NCI-H1694 treated with DMSO at 0.1 percent for 48 hours (cell line): ENCODE data around the gene TTC28.

Experiments used
- DNase-seq: peaks from one replicate; lab custom pipeline; 2025; lab: John Stamatoyannopoulos, UW

The TTC28 gene

GRCh38 chr22:28269277-28269676 lies 410.4 kb downstream of the TTC28 start:
- DNase-seq: no peak

DNA sequence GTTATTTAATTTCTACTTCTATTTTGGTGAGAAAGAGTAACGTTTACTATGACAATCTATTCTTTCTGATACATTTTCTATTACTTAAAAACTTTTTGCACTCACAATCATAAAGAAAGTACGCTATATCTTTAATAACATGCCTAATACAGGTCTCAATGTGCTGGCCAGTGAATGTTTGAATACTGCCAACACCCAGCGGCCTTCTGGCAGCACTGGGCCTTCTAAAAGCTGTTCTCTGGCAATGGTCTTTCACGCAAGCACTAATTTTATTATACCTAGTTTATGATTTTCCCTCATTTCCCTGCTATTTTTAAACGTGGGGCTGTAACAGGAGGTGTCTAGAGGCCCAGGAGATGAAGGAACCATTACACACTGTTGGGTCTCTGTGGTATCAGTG lies 410.8 kb downstream of the TTC28 start:
- DNase-seq: no peak

- no peak for DNase-seq
Observed at GRCh38 chr22:28268171-28268570, 411.5 kb downstream of the TTC28 start.

DNA sequence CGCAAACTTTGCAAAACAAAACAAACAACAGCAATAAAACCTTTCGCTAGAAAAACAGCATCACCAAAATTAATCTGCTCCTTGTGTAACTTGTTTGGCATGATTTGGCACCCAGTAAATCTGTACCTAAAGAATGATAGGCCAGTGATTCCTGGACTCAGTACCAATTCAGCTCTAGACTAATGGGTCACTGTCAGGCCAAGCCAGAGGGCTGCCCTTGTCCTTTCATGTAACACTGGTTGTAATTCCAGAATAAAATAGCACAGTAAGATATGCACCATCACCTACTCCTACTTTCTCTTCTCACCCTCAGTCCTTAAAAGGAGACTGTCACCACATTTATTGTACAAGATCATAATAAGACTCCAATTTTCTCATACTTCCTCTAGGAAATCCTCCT lies 419.0 kb downstream of the TTC28 start:
- DNase-seq: no peak

DNA sequence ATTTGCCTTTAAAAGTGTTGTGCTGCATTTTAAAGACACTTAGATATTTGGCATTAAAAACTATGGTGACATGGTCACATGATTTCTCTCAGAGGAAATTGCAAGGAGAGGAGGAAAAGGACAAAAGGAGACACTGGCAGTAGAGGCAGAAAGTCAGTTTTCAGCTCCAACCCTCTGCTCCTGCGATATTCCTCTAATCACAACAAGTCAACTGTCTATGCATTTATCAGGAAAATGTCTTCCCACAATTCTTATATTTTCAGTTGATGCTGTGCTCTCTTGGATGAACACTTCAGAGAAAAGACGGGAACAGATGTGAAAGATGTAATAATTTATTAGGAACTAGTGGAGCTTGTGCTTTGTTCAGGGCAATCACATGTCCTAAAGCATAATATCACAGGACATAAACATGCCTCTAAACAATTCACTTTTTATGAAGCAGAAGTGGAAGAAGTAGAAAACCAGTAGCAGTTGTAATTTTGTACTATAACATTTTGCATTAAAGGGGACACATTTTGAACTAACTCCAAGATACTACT lies 419.8 kb downstream of the TTC28 start:
- DNase-seq: no peak

GRCh38 chr22:28254396-28254795 lies 425.2 kb downstream of the TTC28 start:
- DNase-seq: no peak

- no peak for DNase-seq
Observed at GRCh38 chr22:28252539-28252938, 427.1 kb downstream of the TTC28 start.

- no peak for DNase-seq
Observed at GRCh38 chr22:28250036-28250695, 429.5 kb downstream of the TTC28 start.

DNA sequence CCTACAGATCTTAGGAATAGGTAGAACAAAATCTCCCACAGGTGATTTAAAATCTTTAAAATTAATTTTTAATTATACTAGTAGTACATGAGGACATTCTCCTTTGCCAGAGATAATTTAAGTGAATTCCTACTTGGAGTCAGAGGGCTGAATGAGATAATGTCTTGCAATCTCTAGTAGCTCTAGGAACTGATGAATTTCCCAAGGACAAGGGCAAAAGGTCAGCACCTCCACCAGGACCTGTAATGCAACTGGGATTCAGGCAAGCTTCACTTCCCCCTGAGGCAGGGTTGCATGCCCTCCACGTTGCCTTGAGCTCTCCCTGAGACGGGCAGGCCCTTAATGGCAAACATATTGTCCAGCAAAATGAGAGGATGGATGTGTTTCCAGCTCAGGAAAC lies 430.2 kb downstream of the TTC28 start:
- DNase-seq: no peak

DNA sequence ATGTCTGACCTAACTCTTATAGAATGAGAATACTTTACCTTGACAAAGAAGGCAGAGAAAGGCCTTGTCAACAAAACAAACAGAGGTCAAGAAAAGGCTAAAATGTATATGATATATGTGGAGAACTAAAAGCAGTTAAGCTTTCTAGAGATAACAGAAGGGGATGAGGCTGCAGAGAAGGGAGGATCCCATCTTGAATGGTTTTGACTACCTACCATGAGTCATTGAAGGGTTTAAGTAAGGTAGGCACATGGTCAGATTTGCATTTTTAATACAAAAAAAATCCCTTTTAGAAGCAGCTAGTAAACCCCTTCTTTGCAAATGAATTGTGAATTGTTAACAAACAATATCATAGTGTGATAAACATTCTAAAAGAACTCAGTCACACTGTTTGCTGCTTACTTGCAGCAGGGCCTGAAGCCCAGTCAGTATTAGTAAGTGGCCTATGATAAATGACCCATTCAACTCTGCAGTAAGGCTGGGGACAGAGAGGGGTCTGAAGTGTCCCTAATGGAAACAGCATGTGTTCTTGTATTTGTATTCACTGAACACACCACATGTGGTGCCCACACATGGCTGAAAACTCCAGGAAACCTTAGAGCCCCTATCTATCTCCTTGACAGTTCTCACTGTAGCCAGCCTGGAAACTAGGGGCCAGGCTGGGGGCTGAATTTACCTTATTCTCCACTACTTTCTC lies 431.8 kb downstream of the TTC28 start:
- DNase-seq: no peak

GRCh38 chr22:28247136-28247535 lies 432.5 kb downstream of the TTC28 start:
- no peak for DNase-seq

DNA sequence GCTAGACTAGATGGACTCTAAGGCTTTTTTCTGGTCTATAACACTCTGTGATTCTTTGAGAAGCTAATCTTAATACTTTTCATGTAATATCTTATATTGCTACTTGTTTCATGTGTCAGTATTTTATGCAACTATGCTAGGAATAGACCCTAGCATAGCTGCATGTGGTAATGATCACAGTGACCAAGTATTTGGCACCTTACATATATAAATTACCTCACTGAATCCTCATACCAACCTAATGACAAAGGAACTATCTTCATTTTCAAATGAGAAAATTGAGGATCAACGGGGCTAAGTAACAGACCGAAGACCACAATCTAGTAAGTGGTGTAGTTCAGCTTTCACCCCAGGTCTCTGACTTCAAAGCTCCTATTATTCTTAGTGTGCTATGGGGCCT lies 433.2 kb downstream of the TTC28 start:
- DNase-seq: no peak

GRCh38 chr22:28245579-28246224 lies 433.9 kb downstream of the TTC28 start:
- no peak for DNase-seq

GRCh38 chr22:28244757-28245156 lies 434.9 kb downstream of the TTC28 start:
- no peak for DNase-seq

DNA sequence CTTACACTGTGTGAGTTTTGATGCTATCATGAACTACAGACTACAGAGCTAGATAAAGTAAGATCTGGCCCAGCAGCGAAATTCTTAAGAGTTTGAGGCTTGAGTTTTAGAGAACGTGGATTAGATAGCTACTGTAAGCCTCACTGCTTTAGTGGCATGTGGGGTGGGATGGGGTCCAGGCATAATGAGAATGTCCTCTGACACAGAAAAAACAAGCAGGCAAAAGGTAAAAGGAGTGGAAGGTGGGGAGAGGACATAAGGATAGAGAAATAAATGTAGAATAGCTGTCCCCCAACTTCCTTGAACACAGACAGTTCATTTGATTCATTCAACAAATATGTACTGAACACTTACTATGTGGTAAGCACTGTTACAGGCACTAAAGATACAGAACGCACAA lies 436.1 kb downstream of the TTC28 start:
- no peak for DNase-seq

DNA sequence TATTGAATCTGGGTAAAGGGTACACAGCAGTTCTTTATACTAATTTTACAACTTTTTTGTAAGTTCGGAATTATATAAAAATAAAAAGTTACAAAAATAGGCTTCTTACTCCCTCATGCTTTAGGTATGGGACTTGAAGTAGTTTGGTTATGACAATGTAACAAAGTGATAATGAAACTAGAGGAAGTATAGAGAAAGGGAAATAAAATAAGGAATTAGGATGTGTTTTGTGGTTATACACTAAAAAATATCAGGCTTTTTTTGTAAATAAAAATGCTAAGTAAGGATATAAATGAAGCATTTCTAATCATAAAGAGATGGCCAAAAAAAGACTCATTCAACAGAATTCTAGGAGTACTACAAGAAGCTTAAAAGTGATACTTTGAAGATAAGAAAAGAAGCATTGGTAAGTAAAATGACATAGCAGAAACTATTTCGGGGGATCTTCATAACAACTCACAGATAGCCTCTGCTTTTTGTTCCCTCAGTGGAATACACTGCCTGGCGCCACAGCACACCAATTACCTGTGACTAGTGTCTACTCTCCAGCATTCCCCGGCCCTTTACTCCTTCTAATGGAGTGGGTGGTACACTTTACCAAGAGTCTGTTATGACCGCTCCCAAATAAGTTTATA lies 437.9 kb downstream of the TTC28 start:
- no peak for DNase-seq

DNA sequence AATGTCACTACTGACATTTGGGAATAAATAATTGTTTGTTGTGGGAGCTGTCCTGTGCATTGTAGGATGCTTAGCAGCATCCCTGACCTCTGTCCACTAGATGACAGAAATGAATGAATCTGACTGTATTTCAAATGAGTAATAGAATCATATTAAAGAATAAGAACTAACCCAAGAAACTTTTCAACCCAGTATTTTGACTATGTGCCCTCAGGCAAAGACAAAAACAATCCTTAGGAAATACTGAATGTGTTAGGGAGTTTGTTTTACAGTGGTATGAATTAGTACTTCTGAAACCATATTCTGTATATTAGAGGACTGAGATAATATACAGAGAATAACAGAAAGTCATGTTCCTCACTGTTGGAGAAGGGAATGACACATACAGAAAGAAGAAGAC lies 439.7 kb downstream of the TTC28 start:
- DNase-seq: no peak

GRCh38 chr22:28237783-28238182 lies 441.9 kb downstream of the TTC28 start:
- DNase-seq: no peak

- DNase-seq: no peak
Observed at GRCh38 chr22:28237112-28237511, 442.5 kb downstream of the TTC28 start.

- no peak for DNase-seq
Observed at GRCh38 chr22:28232204-28232603, 447.4 kb downstream of the TTC28 start.

GRCh38 chr22:28231441-28231840 lies 448.2 kb downstream of the TTC28 start:
- no peak for DNase-seq

DNA sequence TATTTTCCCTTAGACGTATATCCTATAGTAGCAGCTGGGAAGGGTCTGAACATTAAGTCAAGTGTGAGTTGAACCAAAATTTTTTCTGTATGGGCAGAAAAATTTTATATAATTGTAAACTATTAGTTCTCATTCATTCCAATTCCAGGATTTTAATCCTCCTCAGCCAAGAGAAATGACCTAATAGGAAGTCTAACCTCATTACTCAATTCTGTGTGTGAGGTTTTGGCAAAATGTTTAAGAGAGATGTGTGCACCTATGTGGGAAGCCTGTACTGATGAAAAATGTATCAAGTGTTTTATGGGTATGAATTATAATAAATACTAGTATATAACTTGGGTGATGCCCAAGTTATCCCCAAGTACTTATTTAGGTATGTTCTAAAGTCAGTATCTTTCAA lies 449.0 kb downstream of the TTC28 start:
- no peak for DNase-seq
